Measurements from ENCODE around the gene ALPG. TPM values are rescaled to one million over a fixed set of nuclear protein-coding genes. Genes with fewer than 3 reads are reported as not detected.

Gene ALPG
- total and polyA plus RNA-seq, 2 of the 13 experiments (the other 11 are each of a cell fraction or from before 2014, with no cell fraction given) = not detected

GRCh38 chr2:232376260-232376659 is 30.4 kb upstream of the ALPG start (continued):
- TF ChIP-seq GRHL1 (CRISPR knock-in tag; conservative IDR thresholded peaks at IDR 0.05) (no peak), NFYB (CRISPR knock-in tag; IDR thresholded peaks at IDR 0.05) (no peak), KDM6A (CRISPR knock-in tag; IDR thresholded peaks at IDR 0.05; ENCODE audit: low read depth) (no peak)

- DNase-seq (ENCODE audit: low spot score) = no peak
- no peak for FAIRE-seq
- Histone ChIP-seq H3K4me1 (ENCODE audit: insufficient read depth, low read length) (no peaks in the 10 kb centered on the region), H2AFZ (ENCODE audit: low read length) (no peak overlapping the region), H3K36me3 (replicated peaks in 1 of 2; ENCODE audit: control insufficient read depth in 1 of 2, insufficient read depth in 2 of 2, low read length in 2 of 2) (no peaks in the 10 kb centered on the region), H3K4me2 (ENCODE audit: low read depth, low read length) (no peak overlapping the region), H3K4me3 (replicated peaks in 1 of 3; ENCODE audit: insufficient read depth in 1 of 3, low read depth in 2 of 3, low read length in 3 of 3) (no peak overlapping the region), H3K9ac (ENCODE audit: insufficient read depth, low read depth, low read length) (no peak overlapping the region), H3K27ac (ENCODE audit: extremely low read length, insufficient read depth, low read length) (no peak overlapping the region), H3K27me3 (ENCODE audit: control insufficient read depth in 1 of 2, insufficient read depth in 2 of 2, low read length in 2 of 2) (peaks cover 10 to 72% of the 10 kb centered on the region in 2 experiments), H3K79me2 (ENCODE audit: insufficient read depth, low read length) (no peaks in the 10 kb centered on the region), H4K20me1 (ENCODE audit: insufficient read depth, low read length) (no peaks in the 10 kb centered on the region; the same call in 1 of the 2 replicates), H3K9me3 (ENCODE audit: low read length) (no peaks in the 10 kb centered on the region)
- intact Hi-C loops (cut with micrococcal nuclease; ENCODE audit: unreplicated experiment) = no loop called here
- ChIA-PET CTCF (ENCODE audit: low intra/inter-chr PET ratio, low total read pairs) (no interaction called here), POLR2A (no interaction called here)
- no TSS peak for BruUV-seq (replicated peaks)
- ATAC-seq = no peak
- 33% methylated on average over 7 of the region's 7 CpGs for WGBS (ENCODE audit: low lambda C conversion rate)
- in situ Hi-C loops (cut with HindIII; ENCODE audit: extremely low pct_ligation_motif_present, low pct_unique_long_range_greater_than_20kb) = no loop called here
- TF ChIP-seq ZNF207 (IDR thresholded peaks at IDR 0.05; ENCODE audit: borderline replicate concordance) (no peak), PTBP1 (IDR thresholded peaks at IDR 0.05; ENCODE audit: low read depth, low read length, poor library complexity, severe bottlenecking) (no peak), ZNF629 (CRISPR knock-in tag; conservative IDR thresholded peaks at IDR 0.05) (no peak), ZNF260 (CRISPR knock-in tag; IDR thresholded peaks at IDR 0.05; ENCODE audit: borderline replicate concordance, low read depth) (no peak), MLLT10 (CRISPR knock-in tag; IDR thresholded peaks at IDR 0.05) (no peak), ZBTB20 (CRISPR knock-in tag; IDR thresholded peaks at IDR 0.05; ENCODE audit: borderline replicate concordance, low read depth) (no peak)
- TF ChIP-seq, protein P1, sequence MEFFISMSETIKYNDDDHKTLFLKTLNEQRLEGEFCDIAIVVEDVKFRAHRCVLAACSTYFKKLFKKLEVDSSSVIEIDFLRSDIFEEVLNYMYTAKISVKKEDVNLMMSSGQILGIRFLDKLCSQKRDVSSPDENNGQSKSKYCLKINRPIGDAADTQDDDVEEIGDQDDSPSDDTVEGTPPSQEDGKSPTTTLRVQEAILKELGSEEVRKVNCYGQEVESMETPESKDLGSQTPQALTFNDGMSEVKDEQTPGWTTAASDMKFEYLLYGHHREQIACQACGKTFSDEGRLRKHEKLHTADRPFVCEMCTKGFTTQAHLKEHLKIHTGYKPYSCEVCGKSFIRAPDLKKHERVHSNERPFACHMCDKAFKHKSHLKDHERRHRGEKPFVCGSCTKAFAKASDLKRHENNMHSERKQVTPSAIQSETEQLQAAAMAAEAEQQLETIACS (CRISPR knock-in tag; IDR thresholded peaks at IDR 0.05) = no peak
- TF ChIP-seq, protein P2, sequence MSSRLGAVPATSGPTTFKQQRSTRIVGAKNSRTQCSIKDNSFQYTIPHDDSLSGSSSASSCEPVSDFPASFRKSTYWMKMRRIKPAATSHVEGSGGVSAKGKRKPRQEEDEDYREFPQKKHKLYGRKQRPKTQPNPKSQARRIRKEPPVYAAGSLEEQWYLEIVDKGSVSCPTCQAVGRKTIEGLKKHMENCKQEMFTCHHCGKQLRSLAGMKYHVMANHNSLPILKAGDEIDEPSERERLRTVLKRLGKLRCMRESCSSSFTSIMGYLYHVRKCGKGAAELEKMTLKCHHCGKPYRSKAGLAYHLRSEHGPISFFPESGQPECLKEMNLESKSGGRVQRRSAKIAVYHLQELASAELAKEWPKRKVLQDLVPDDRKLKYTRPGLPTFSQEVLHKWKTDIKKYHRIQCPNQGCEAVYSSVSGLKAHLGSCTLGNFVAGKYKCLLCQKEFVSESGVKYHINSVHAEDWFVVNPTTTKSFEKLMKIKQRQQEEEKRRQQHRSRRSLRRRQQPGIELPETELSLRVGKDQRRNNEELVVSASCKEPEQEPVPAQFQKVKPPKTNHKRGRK (CRISPR knock-in tag; IDR thresholded peaks at IDR 0.05) = no peak
- TF ChIP-seq, protein P3, sequence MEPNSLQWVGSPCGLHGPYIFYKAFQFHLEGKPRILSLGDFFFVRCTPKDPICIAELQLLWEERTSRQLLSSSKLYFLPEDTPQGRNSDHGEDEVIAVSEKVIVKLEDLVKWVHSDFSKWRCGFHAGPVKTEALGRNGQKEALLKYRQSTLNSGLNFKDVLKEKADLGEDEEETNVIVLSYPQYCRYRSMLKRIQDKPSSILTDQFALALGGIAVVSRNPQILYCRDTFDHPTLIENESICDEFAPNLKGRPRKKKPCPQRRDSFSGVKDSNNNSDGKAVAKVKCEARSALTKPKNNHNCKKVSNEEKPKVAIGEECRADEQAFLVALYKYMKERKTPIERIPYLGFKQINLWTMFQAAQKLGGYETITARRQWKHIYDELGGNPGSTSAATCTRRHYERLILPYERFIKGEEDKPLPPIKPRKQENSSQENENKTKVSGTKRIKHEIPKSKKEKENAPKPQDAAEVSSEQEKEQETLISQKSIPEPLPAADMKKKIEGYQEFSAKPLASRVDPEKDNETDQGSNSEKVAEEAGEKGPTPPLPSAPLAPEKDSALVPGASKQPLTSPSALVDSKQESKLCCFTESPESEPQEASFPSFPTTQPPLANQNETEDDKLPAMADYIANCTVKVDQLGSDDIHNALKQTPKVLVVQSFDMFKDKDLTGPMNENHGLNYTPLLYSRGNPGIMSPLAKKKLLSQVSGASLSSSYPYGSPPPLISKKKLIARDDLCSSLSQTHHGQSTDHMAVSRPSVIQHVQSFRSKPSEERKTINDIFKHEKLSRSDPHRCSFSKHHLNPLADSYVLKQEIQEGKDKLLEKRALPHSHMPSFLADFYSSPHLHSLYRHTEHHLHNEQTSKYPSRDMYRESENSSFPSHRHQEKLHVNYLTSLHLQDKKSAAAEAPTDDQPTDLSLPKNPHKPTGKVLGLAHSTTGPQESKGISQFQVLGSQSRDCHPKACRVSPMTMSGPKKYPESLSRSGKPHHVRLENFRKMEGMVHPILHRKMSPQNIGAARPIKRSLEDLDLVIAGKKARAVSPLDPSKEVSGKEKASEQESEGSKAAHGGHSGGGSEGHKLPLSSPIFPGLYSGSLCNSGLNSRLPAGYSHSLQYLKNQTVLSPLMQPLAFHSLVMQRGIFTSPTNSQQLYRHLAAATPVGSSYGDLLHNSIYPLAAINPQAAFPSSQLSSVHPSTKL (CRISPR knock-in tag; IDR thresholded peaks at IDR 0.05) = no peak
- TF ChIP-seq, protein P4, sequence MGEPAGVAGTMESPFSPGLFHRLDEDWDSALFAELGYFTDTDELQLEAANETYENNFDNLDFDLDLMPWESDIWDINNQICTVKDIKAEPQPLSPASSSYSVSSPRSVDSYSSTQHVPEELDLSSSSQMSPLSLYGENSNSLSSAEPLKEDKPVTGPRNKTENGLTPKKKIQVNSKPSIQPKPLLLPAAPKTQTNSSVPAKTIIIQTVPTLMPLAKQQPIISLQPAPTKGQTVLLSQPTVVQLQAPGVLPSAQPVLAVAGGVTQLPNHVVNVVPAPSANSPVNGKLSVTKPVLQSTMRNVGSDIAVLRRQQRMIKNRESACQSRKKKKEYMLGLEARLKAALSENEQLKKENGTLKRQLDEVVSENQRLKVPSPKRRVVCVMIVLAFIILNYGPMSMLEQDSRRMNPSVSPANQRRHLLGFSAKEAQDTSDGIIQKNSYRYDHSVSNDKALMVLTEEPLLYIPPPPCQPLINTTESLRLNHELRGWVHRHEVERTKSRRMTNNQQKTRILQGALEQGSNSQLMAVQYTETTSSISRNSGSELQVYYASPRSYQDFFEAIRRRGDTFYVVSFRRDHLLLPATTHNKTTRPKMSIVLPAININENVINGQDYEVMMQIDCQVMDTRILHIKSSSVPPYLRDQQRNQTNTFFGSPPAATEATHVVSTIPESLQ (CRISPR knock-in tag; conservative IDR thresholded peaks at IDR 0.05) = no peak
Observed at GRCh38 chr2:232376713-232377112, 29.9 kb upstream of the ALPG start.

Data from HepG2 (cell line).